Dedifferentiated amniotic fluid mesenchymal stem cell (primary cell): ENCODE results near the gene MS4A12.
"Not testable (repeated sequence)": the region's sequence is repeated elsewhere in the genome, so short reads cannot be mapped to it uniquely, and the experiment has no call there.

Experiments
- DNase-seq: peaks from one replicate; pipeline ENCODE4 v3.0.0-alpha.2; 2016; ENCODE audit errors: extremely low spot score

MS4A12 gene

GRCh38 chr11:60492488-60493009 is at the start of gene MS4A12:
Gene MS4A12 (plus strand): TSS chr11:60492778. CDS start chr11:60497319, 4,541 bp downstream.
- DNase-seq, result no peak

- no peak for DNase-seq
Measured at GRCh38 chr11:60447070-60447469, 45.5 kb upstream of the MS4A12 start.

GRCh38 chr11:60447846-60448245 is 44.7 kb upstream of the MS4A12 start:
- DNase-seq, result no peak

- not testable (repeated sequence) for DNase-seq
Measured at GRCh38 chr11:60451185-60451584, 41.4 kb upstream of the MS4A12 start.

- DNase-seq, result no peak
Measured at GRCh38 chr11:60454212-60454611, 38.4 kb upstream of the MS4A12 start.

- DNase-seq, result no peak
Measured at GRCh38 chr11:60455531-60456042, 37.0 kb upstream of the MS4A12 start, which contains the start of gene MS4A1. Gene MS4A1 (plus strand): TSS chr11:60455847. CDS start chr11:60462375, 6,528 bp downstream.

- DNase-seq, result no peak
Measured at GRCh38 chr11:60457576-60457975, 35.0 kb upstream of the MS4A12 start.

- DNase-seq, result no peak
Measured at GRCh38 chr11:60459345-60459744, 33.2 kb upstream of the MS4A12 start.

- DNase-seq, result no peak
Measured at GRCh38 chr11:60468829-60469228, 23.7 kb upstream of the MS4A12 start.

GRCh38 chr11:60469723-60470122 is 22.9 kb upstream of the MS4A12 start:
- DNase-seq, result no peak

- DNase-seq, result no peak
Measured at GRCh38 chr11:60477035-60477445, 15.5 kb upstream of the MS4A12 start.

GRCh38 chr11:60482361-60482760 is 10.2 kb upstream of the MS4A12 start:
- DNase-seq, result no peak

- DNase-seq, result no peak
Measured at GRCh38 chr11:60485987-60486386, 6.6 kb upstream of the MS4A12 start.

GRCh38 chr11:60493454-60493853 is 876 bp downstream of the MS4A12 start:
- no peak for DNase-seq

- DNase-seq, result no peak
Measured at GRCh38 chr11:60498399-60498798, 5.8 kb downstream of the MS4A12 start.

- no peak for DNase-seq
Measured at GRCh38 chr11:60498853-60499252, 6.3 kb downstream of the MS4A12 start.

GRCh38 chr11:60500276-60500910 is 7.8 kb downstream of the MS4A12 start:
- DNase-seq, result no peak

GRCh38 chr11:60502221-60502775 is 9.7 kb downstream of the MS4A12 start:
- no peak for DNase-seq

GRCh38 chr11:60504219-60504905 is 11.8 kb downstream of the MS4A12 start:
- DNase-seq, result no peak

GRCh38 chr11:60509609-60510008 is 17.0 kb downstream of the MS4A12 start:
- DNase-seq, result not testable (repeated sequence)

GRCh38 chr11:60510209-60510608 is 17.6 kb downstream of the MS4A12 start:
- DNase-seq, result not testable (repeated sequence)

GRCh38 chr11:60511393-60511792 is 18.8 kb downstream of the MS4A12 start:
- no peak for DNase-seq
